HEK293 (cell line): Measurements from ENCODE around the gene TMEM170A.

ENCODE experiments used
- CTCF ChIP-seq: fragments of 450-650 bp; formaldehyde crosslinking; IDR thresholded peaks from 2 replicates; pipeline ENCODE4 v1.5.1; 2016; ENCODE audit warnings: missing biosample characterization, missing genetic modification characterization
- REPIN1 ChIP-seq: fragments of 450-650 bp; formaldehyde crosslinking; IDR thresholded peaks from 2 replicates; pipeline ENCODE4 v1.5.1; 2017; ENCODE audit warnings: missing biosample characterization, missing genetic modification characterization, low read depth
- REST ChIP-seq: fragments of 450-650 bp; formaldehyde crosslinking; IDR thresholded peaks from 2 replicates; pipeline ENCODE4 v1.5.1; 2016; ENCODE audit warnings: missing biosample characterization, missing genetic modification characterization
- TSHZ1 ChIP-seq: fragments of 450-650 bp; formaldehyde crosslinking; IDR thresholded peaks from 2 replicates; pipeline ENCODE4 v1.5.1; 2016; ENCODE audit warnings: missing biosample characterization, missing genetic modification characterization, borderline replicate concordance
- ZBTB21 ChIP-seq: fragments of 450-650 bp; formaldehyde crosslinking; IDR thresholded peaks from 2 replicates; pipeline ENCODE4 v1.5.1; 2017; ENCODE audit warnings: missing biosample characterization, missing genetic modification characterization
- ZBTB8A ChIP-seq: fragments of 450-650 bp; formaldehyde crosslinking; IDR thresholded peaks from 2 replicates; pipeline ENCODE4 v1.5.1; 2016; ENCODE audit warnings: missing biosample characterization, missing genetic modification characterization
- ZNF280D ChIP-seq: fragments of 450-650 bp; formaldehyde crosslinking; IDR thresholded peaks from 2 replicates; pipeline ENCODE4 v1.5.1; 2016; ENCODE audit warnings: missing biosample characterization, missing genetic modification characterization
- ZNF366 ChIP-seq: fragments of 450-650 bp; formaldehyde crosslinking; conservative IDR thresholded peaks from 2 replicates; pipeline ENCODE4 v1.5.1; 2016; ENCODE audit warnings: missing biosample characterization, missing genetic modification characterization
- ZNF398 ChIP-seq: fragments of 450-650 bp; formaldehyde crosslinking; IDR thresholded peaks from 2 replicates; pipeline ENCODE4 v1.5.1; 2017; ENCODE audit warnings: missing biosample characterization, missing genetic modification characterization
- ZNF433 ChIP-seq: fragments of 450-650 bp; formaldehyde crosslinking; IDR thresholded peaks from 2 replicates; pipeline ENCODE4 v1.5.1; 2016; ENCODE audit warnings: missing biosample characterization, missing genetic modification characterization, low read depth
- ZNF629 ChIP-seq: fragments of 450-650 bp; formaldehyde crosslinking; IDR thresholded peaks from 2 replicates; pipeline ENCODE4 v1.5.1; 2017; ENCODE audit warnings: missing biosample characterization, missing genetic modification characterization

GRCh38 chr16:75485230-75486013 lies 20.9 kb upstream of the TMEM170A start:
- TF ChIP-seq ZNF366 (tag by site-specific recombination), result no peak
- TF ChIP-seq CTCF (tag by site-specific recombination), result no peak
- no peak for TF ChIP-seq ZNF398 (tag by site-specific recombination)
- TF ChIP-seq ZNF280D (tag by site-specific recombination), result no peak
- no peak for TF ChIP-seq ZBTB8A (tag by site-specific recombination)
- TF ChIP-seq ZBTB21 (tag by site-specific recombination), result no peak
- TF ChIP-seq ZNF433 (tag by site-specific recombination), result no peak
- no peak for TF ChIP-seq TSHZ1 (tag by site-specific recombination)
- TF ChIP-seq REPIN1 (tag by site-specific recombination), result no peak
- no peak for TF ChIP-seq REST (tag by site-specific recombination)
- TF ChIP-seq ZNF629 (tag by site-specific recombination), result no peak
